Measurements from ENCODE around the gene SLC6A11. TPM values are rescaled to one million over a fixed set of nuclear protein-coding genes. Genes with fewer than 3 reads are reported as not detected.

Gene SLC6A11
- total RNA-seq (2014; rRNA removed; shearing (Covaris generic)): 0.80 and 1.6 TPM in 2 replicates

GRCh38 chr3:10816019-10816862, at the start of gene SLC6A11:
Gene SLC6A11 (plus strand): TSS chr3:10816228. CDS start chr3:10816266, 38 bp downstream.
- peak; percentile 41 for DNase-seq (ENCODE audit: low read depth)

GRCh38 chr3:10768708-10769394, 47.2 kb upstream of the SLC6A11 start:
- no peak for DNase-seq (ENCODE audit: low read depth)

- no peak for DNase-seq (ENCODE audit: low read depth)
Measured at GRCh38 chr3:10770547-10770946, 45.5 kb upstream of the SLC6A11 start.

GRCh38 chr3:10770981-10771380, 45.0 kb upstream of the SLC6A11 start:
- no peak for DNase-seq (ENCODE audit: low read depth)

- no peak for DNase-seq (ENCODE audit: low read depth)
Measured at GRCh38 chr3:10771486-10772270, 44.4 kb upstream of the SLC6A11 start.

- peak; percentile 44 for DNase-seq (ENCODE audit: low read depth)
Measured at GRCh38 chr3:10772271-10773161, 43.5 kb upstream of the SLC6A11 start.

- no peak for DNase-seq (ENCODE audit: low read depth)
Measured at GRCh38 chr3:10774129-10774670, 41.8 kb upstream of the SLC6A11 start.

- DNase-seq (ENCODE audit: low read depth): no peak
Measured at GRCh38 chr3:10774825-10775224, 41.2 kb upstream of the SLC6A11 start.

GRCh38 chr3:10775259-10775658, 40.8 kb upstream of the SLC6A11 start:
- no peak for DNase-seq (ENCODE audit: low read depth)

GRCh38 chr3:10775828-10776227, 40.2 kb upstream of the SLC6A11 start:
- no peak for DNase-seq (ENCODE audit: low read depth)

- DNase-seq (ENCODE audit: low read depth): no peak
Measured at GRCh38 chr3:10777627-10778026, 38.4 kb upstream of the SLC6A11 start.

- DNase-seq (ENCODE audit: low read depth): no peak
Measured at GRCh38 chr3:10778492-10779292, 37.3 kb upstream of the SLC6A11 start.

GRCh38 chr3:10779293-10779805, 36.7 kb upstream of the SLC6A11 start:
- no peak for DNase-seq (ENCODE audit: low read depth)

GRCh38 chr3:10780243-10780642, 35.8 kb upstream of the SLC6A11 start:
- no peak for DNase-seq (ENCODE audit: low read depth)

GRCh38 chr3:10780922-10781321, 35.1 kb upstream of the SLC6A11 start:
- DNase-seq (ENCODE audit: low read depth): no peak

- no peak for DNase-seq (ENCODE audit: low read depth)
Measured at GRCh38 chr3:10781981-10782380, 34.0 kb upstream of the SLC6A11 start.

GRCh38 chr3:10783360-10784351, 32.4 kb upstream of the SLC6A11 start:
- DNase-seq (ENCODE audit: low read depth): peak; percentile 17

- no peak for DNase-seq (ENCODE audit: low read depth)
Measured at GRCh38 chr3:10786640-10787039, 29.4 kb upstream of the SLC6A11 start.

- no peak for DNase-seq (ENCODE audit: low read depth)
Measured at GRCh38 chr3:10788451-10788850, 27.6 kb upstream of the SLC6A11 start.

Data from Daoy (cell line).